Fibroblast of lung (primary cell): ENCODE results near the gene DZIP1L. TPM values are rescaled to one million over a fixed set of nuclear protein-coding genes. Genes with fewer than 3 reads are reported as not detected.

Experiments
- DNase-seq, 2 donors: peaks; one replicate each; pipeline versions ENCODE4 v3.0.0 to v3.0.0-alpha.2; 2010; ENCODE audit warnings: low read depth in 2 of 2
- H2AFZ ChIP-seq: 2 replicates; pipeline ENCODE4 v1.5.1; 2012; ENCODE audit warnings: low read length, control low read depth, inconsistent platforms
- H3K27ac ChIP-seq: 2 replicates; pipeline ENCODE4 v1.5.1; 2011; ENCODE audit warnings: low read length, control low read depth; ENCODE audit not compliant: insufficient read depth
- H3K27me3 ChIP-seq: 2 replicates; pipeline ENCODE4 v1.5.1; 2011; ENCODE audit warnings: mild to moderate bottlenecking, low read length; ENCODE audit not compliant: control insufficient read depth, insufficient read depth
- H3K36me3 ChIP-seq: 2 replicates; pipeline ENCODE4 v1.5.1; 2011; ENCODE audit warnings: low read length; ENCODE audit not compliant: control insufficient read depth, insufficient read depth
- H3K4me1 ChIP-seq: 2 replicates; pipeline ENCODE4 v1.5.1; 2011; ENCODE audit warnings: low read length; ENCODE audit not compliant: control insufficient read depth, insufficient read depth; ENCODE audit errors: extremely low read depth
- H3K4me2 ChIP-seq: 2 replicates; pipeline ENCODE4 v1.5.1; 2011; ENCODE audit warnings: low read length, control low read depth; ENCODE audit not compliant: insufficient read depth; ENCODE audit errors: extremely low read depth
- H3K4me3 ChIP-seq, 4 experiments: fragments of 200-600 bp in 1 of 4; sonication (generic) in 1 of 4; replicated peaks in 1 of 4; 2 replicates each; pipeline ENCODE4 v1.5.1; 2011 to 2016; ENCODE audit warnings: low read length in 4 of 4, low read depth in 3 of 4, mild to moderate bottlenecking in 3 of 4, control low read depth in 2 of 4, inconsistent platforms in 1 of 4, mixed read lengths in 1 of 4; ENCODE audit not compliant: insufficient read depth in 1 of 4; ENCODE audit errors: control extremely low read depth in 1 of 4
- H3K79me2 ChIP-seq: 2 replicates; pipeline ENCODE4 v1.5.1; 2012; ENCODE audit warnings: mild to moderate bottlenecking, low read length, inconsistent platforms; ENCODE audit not compliant: control insufficient read depth, insufficient read depth
- H3K9ac ChIP-seq: 2 replicates; pipeline ENCODE4 v1.5.1; 2011; ENCODE audit warnings: mild to moderate bottlenecking, low read length, control low read depth; ENCODE audit not compliant: insufficient read depth
- H3K9me3 ChIP-seq: 2 replicates; pipeline ENCODE4 v1.5.1; 2012; ENCODE audit warnings: low read depth, low read length; ENCODE audit not compliant: control insufficient read depth, insufficient read depth
- H4K20me1 ChIP-seq: 2 replicates; pipeline ENCODE4 v1.5.1; 2011; ENCODE audit warnings: low read length; ENCODE audit not compliant: control insufficient read depth, insufficient read depth; ENCODE audit errors: extremely low read depth
- CTCF ChIP-seq, 2 donors: IDR thresholded peaks in 1 of 2; conservative IDR thresholded peaks in 1 of 2; 1 replicate in 1 of 2; 2 replicates in 1 of 2; pipeline ENCODE4 v1.5.1; 2011 to 2012; ENCODE audit warnings: low read length in 2 of 2, control low read depth in 1 of 2, inconsistent platforms in 1 of 2, low read depth in 1 of 2, mild to moderate bottlenecking in 1 of 2
- EZH2 ChIP-seq: IDR thresholded peaks from 2 replicates; pipeline ENCODE4 v1.5.1; 2012; ENCODE audit warnings: low read length, control low read depth, mild to moderate bottlenecking; ENCODE audit errors: missing control alignments
- polyA plus RNA-seq, 2 donors: library from polyadenylated mRNA; depleted of rRNA in 1 of 2; stranded (reverse) in 1 of 2; unstranded in 1 of 2; fragments of >200 nt; gene quantifications; 2 replicates each; pipeline ENCODE4 v1.2.1, GENCODE V29; 2011 to 2012; ENCODE audit warnings: missing spikeins in 1 of 2
- total RNA-seq: library from RNA; depleted of rRNA; stranded (reverse); fragments of >200 nt; gene quantifications from 2 replicates; pipeline ENCODE4 v1.2.1, GENCODE V29; 2014

The DZIP1L gene
- total and polyA plus RNA-seq, 2 donors (not counting 1 experiment from before 2014, with no cell fraction given), result 8.9 to 22.6 TPM

GRCh38 chr3:138136201-138136600 is 20.8 kb upstream of the DZIP1L start:
- H2AFZ ChIP-seq, result no peak overlapping the region
- no peaks in the 10 kb centered on the region for H3K4me1 ChIP-seq
- no peak overlapping the region for H3K9ac ChIP-seq
- H3K36me3 ChIP-seq, result no peaks in the 10 kb centered on the region
- H3K79me2 ChIP-seq, result no peaks in the 10 kb centered on the region
- no peak for DNase-seq
- H4K20me1 ChIP-seq, result no peaks in the 10 kb centered on the region
- no peak overlapping the region for H3K27ac ChIP-seq
- H3K4me3 ChIP-seq, result no peak overlapping the region
- TF ChIP-seq EZH2 (no peak), CTCF (conservative IDR thresholded peaks at IDR 0.05 in 1 of 2, IDR thresholded peaks at IDR 0.05 in 1 of 2; ENCODE audit: low read depth in 1 of 2, low read length in 2 of 2) (no peak)
- no peaks in the 10 kb centered on the region for H3K9me3 ChIP-seq
- H3K4me2 ChIP-seq, result no peak overlapping the region
- peaks cover 6% of the 10 kb centered on the region for H3K27me3 ChIP-seq

DNA sequence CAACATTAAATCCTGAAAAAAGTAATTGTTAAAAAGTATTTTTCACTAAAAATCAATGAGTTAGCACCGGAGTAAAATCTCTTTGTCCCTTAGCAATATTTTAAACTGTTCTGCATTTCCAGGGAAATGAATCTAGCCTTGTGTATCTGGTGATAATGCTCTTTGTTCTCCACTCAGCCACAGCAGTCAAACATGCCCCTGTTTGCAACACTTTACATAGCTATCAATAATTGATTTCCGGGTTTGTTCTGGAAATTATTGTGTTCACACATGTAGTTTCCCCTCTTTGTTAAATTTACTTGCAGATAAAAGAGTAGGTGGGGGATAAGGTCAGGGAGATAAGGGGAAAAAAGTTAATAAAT is 20.4 kb upstream of the DZIP1L start:
- peaks cover 6% of the 10 kb centered on the region for H3K27me3 ChIP-seq
- H3K9me3 ChIP-seq, result no peaks in the 10 kb centered on the region
- no peak overlapping the region for H3K4me2 ChIP-seq
- H3K9ac ChIP-seq, result no peak overlapping the region
- TF ChIP-seq CTCF (conservative IDR thresholded peaks at IDR 0.05 in 1 of 2, IDR thresholded peaks at IDR 0.05 in 1 of 2; ENCODE audit: low read depth in 1 of 2, low read length in 2 of 2), result no peak
- no peak for TF ChIP-seq EZH2
- H3K4me3 ChIP-seq, result no peak overlapping the region
- H4K20me1 ChIP-seq, result no peaks in the 10 kb centered on the region
- H3K4me1 ChIP-seq, result no peaks in the 10 kb centered on the region
- no peak for DNase-seq
- H3K27ac ChIP-seq, result no peak overlapping the region
- H3K36me3 ChIP-seq, result no peaks in the 10 kb centered on the region
- no peaks in the 10 kb centered on the region for H3K79me2 ChIP-seq
- no peak overlapping the region for H2AFZ ChIP-seq

- TF ChIP-seq EZH2 (no peak), CTCF (conservative IDR thresholded peaks at IDR 0.05 in 1 of 2, IDR thresholded peaks at IDR 0.05 in 1 of 2; ENCODE audit: low read depth in 1 of 2, low read length in 2 of 2) (no peak)
- Histone ChIP-seq H3K27ac (no peak overlapping the region), H2AFZ (no peak overlapping the region), H3K4me2 (no peak overlapping the region), H3K36me3 (no peaks in the 10 kb centered on the region), H3K9me3 (no peaks in the 10 kb centered on the region), H3K27me3 (peaks cover 9% of the 10 kb centered on the region), H3K4me3 (no peak overlapping the region), H4K20me1 (no peaks in the 10 kb centered on the region), H3K4me1 (no peaks in the 10 kb centered on the region), H3K79me2 (no peaks in the 10 kb centered on the region), H3K9ac (no peak overlapping the region)
- DNase-seq, result no peak
Measured at GRCh38 chr3:138135146-138135832, 19.9 kb upstream of the DZIP1L start.
